H9 (cell line): ENCODE results near the gene C1QTNF6. TPM values are rescaled to one million over a fixed set of nuclear protein-coding genes. Genes with fewer than 3 reads are reported as not detected.

ENCODE experiments used
- DNase-seq: peaks from one replicate; pipeline ENCODE4 v3.0.0-alpha.2; 2017
- H2AFZ ChIP-seq: one replicate; pipeline ENCODE4 v1.6.1; 2013; ENCODE audit warnings: mild to moderate bottlenecking, low read length, control low read depth, moderate library complexity
- H2AK5ac ChIP-seq: 2 replicates; pipeline ENCODE4 v1.6.1; 2013; ENCODE audit warnings: low read length, control low read depth, mixed read lengths; ENCODE audit not compliant: insufficient read length
- H2BK120ac ChIP-seq: one replicate; pipeline ENCODE4 v1.6.1; 2013; ENCODE audit warnings: low read depth, mild to moderate bottlenecking, low read length, control low read depth, inconsistent platforms; ENCODE audit not compliant: poor library complexity, severe bottlenecking
- H2BK12ac ChIP-seq: 2 replicates; pipeline ENCODE4 v1.6.1; 2013; ENCODE audit warnings: low read length, control low read depth, mixed read lengths, low read depth; ENCODE audit not compliant: insufficient read length
- H2BK15ac ChIP-seq: 2 replicates; pipeline ENCODE4 v1.6.1; 2013; ENCODE audit warnings: low read depth, low read length, control low read depth
- H2BK20ac ChIP-seq: one replicate; pipeline ENCODE4 v1.6.1; 2013; ENCODE audit warnings: low read depth, mild to moderate bottlenecking, low read length, control low read depth, inconsistent platforms; ENCODE audit not compliant: poor library complexity, severe bottlenecking
- H2BK5ac ChIP-seq: 2 replicates; pipeline ENCODE4 v1.6.1; 2013; ENCODE audit warnings: low read length, control low read depth, mixed read lengths; ENCODE audit not compliant: insufficient read length
- H3K14ac ChIP-seq: 2 replicates; pipeline ENCODE4 v1.6.1; 2013; ENCODE audit warnings: low read length, control low read depth; ENCODE audit not compliant: insufficient read depth
- H3K18ac ChIP-seq: 2 replicates; pipeline ENCODE4 v1.6.1; 2013; ENCODE audit warnings: low read depth, mild to moderate bottlenecking, mixed read lengths, low read length, control low read depth; ENCODE audit not compliant: insufficient read length
- H3K23ac ChIP-seq: 2 replicates; pipeline ENCODE4 v1.6.1; 2013; ENCODE audit warnings: low read length, control low read depth, mixed read lengths, low read depth; ENCODE audit not compliant: insufficient read length
- H3K23me2 ChIP-seq: 2 replicates; pipeline ENCODE4 v1.6.1; 2013; ENCODE audit warnings: low read depth, mild to moderate bottlenecking, mixed read lengths, low read length, control low read depth; ENCODE audit not compliant: insufficient read length, poor library complexity, severe bottlenecking
- H3K27ac ChIP-seq: 2 replicates; pipeline ENCODE4 v1.5.1; 2013; ENCODE audit warnings: low read length, control low read depth, mixed read lengths, low read depth; ENCODE audit not compliant: insufficient read length
- H3K27me3 ChIP-seq: 2 replicates; pipeline ENCODE4 v1.6.1; 2013; ENCODE audit warnings: low read length, control low read depth, inconsistent platforms; ENCODE audit not compliant: insufficient read depth
- H3K4ac ChIP-seq: 2 replicates; pipeline ENCODE4 v1.6.1; 2013; ENCODE audit warnings: low read depth, mild to moderate bottlenecking, control low read depth, inconsistent platforms, low read length, moderate library complexity
- H3K4me1 ChIP-seq: 2 replicates; pipeline ENCODE4 v1.6.1; 2013; ENCODE audit warnings: low read length, control low read depth, inconsistent platforms; ENCODE audit not compliant: insufficient read depth
- H3K4me2 ChIP-seq: 2 replicates; pipeline ENCODE4 v1.6.1; 2013; ENCODE audit warnings: low read length, control low read depth, mixed read lengths; ENCODE audit not compliant: insufficient read length, insufficient read depth
- H3K56ac ChIP-seq: 2 replicates; pipeline ENCODE4 v1.6.1; 2013; ENCODE audit warnings: low read depth, mild to moderate bottlenecking, mixed read lengths, low read length, control low read depth; ENCODE audit not compliant: insufficient read length
- H3K79me1 ChIP-seq: 2 replicates; pipeline ENCODE4 v1.6.1; 2013; ENCODE audit warnings: low read depth, mild to moderate bottlenecking, moderate library complexity, low read length, control low read depth, inconsistent platforms; ENCODE audit not compliant: insufficient read depth, poor library complexity, severe bottlenecking
- H3K79me2 ChIP-seq: 2 replicates; pipeline ENCODE4 v1.6.1; 2013; ENCODE audit warnings: low read length, control low read depth, inconsistent platforms; ENCODE audit not compliant: insufficient read depth
- H3K9ac ChIP-seq: 2 replicates; pipeline ENCODE4 v1.6.1; 2013; ENCODE audit warnings: low read length, control low read depth, mixed read lengths; ENCODE audit not compliant: insufficient read length; ENCODE audit errors: extremely low read depth
- H3K9me3 ChIP-seq: one replicate; pipeline ENCODE4 v1.6.1; 2013; ENCODE audit warnings: low read depth, low read length, inconsistent platforms; ENCODE audit not compliant: control insufficient read depth
- H3T11ph ChIP-seq: one replicate; pipeline ENCODE4 v1.6.1; 2013; ENCODE audit warnings: mild to moderate bottlenecking, low read length, control low read depth, inconsistent platforms
- H4K20me1 ChIP-seq: one replicate; pipeline ENCODE4 v1.6.1; 2013; ENCODE audit not compliant: control insufficient read depth, insufficient read length, insufficient read depth
- H4K5ac ChIP-seq: 2 replicates; pipeline ENCODE4 v1.6.1; 2013; ENCODE audit warnings: low read depth, mild to moderate bottlenecking, mixed read lengths, low read length, control low read depth; ENCODE audit not compliant: insufficient read length
- H4K8ac ChIP-seq: replicated peaks from 2 replicates; pipeline ENCODE4 v1.6.1; 2013; ENCODE audit warnings: low read length, control low read depth, mixed read lengths, low read depth; ENCODE audit not compliant: insufficient read length
- H4K91ac ChIP-seq: 2 replicates; pipeline ENCODE4 v1.6.1; 2013; ENCODE audit warnings: low read depth, mild to moderate bottlenecking, moderate library complexity, mixed read lengths, low read length, control low read depth; ENCODE audit not compliant: insufficient read length
- H3K27ac Mint-ChIP-seq, 3 experiments: 2 replicates in 2 of 3; 3 replicates in 1 of 3; pipeline ENCODE4 v1.8.0; 2020 to 2021; ENCODE audit warnings: mixed read lengths in 3 of 3, mild to moderate bottlenecking in 1 of 3, moderate library complexity in 1 of 3
- H3K27me3 Mint-ChIP-seq: 2 replicates; pipeline ENCODE4 v1.8.0; 2021; ENCODE audit warnings: low read depth, mild to moderate bottlenecking, moderate library complexity, mixed read lengths
- H3K36me3 Mint-ChIP-seq, 3 experiments: 2 replicates in 2 of 3; 3 replicates in 1 of 3; pipeline ENCODE4 v1.8.0; 2020 to 2021; ENCODE audit warnings: low read depth in 3 of 3, mixed read lengths in 3 of 3; ENCODE audit not compliant: insufficient read depth in 1 of 3
- H3K4me1 Mint-ChIP-seq, 2 experiments: 2 replicates each; pipeline ENCODE4 v1.8.0; 2020; ENCODE audit warnings: mixed read lengths in 2 of 2
- H3K4me3 Mint-ChIP-seq, 2 experiments: 2 replicates in 1 of 2; 3 replicates in 1 of 2; pipeline ENCODE4 v1.8.0; 2020 to 2021; ENCODE audit warnings: mild to moderate bottlenecking in 2 of 2, mixed read lengths in 2 of 2, moderate library complexity in 1 of 2
- H3K9me3 Mint-ChIP-seq, 2 experiments: 2 replicates in 1 of 2; 3 replicates in 1 of 2; pipeline ENCODE4 v1.8.0; 2020; ENCODE audit warnings: mild to moderate bottlenecking in 2 of 2, mixed read lengths in 2 of 2, moderate library complexity in 1 of 2
- CTCF ChIP-seq: fragments of 200-600 bp; sonication (generic); conservative IDR thresholded peaks from 3 replicates; pipeline ENCODE4 v1.8.0; 2021; ENCODE audit warnings: antibody characterized with exemption, mild to moderate bottlenecking
- WGBS: extraction: QIAGEN DNeasy Blood & Tissue Kit; methylation state at CpG from one replicate; pipeline ENCODE4 v1.1.7; 2013; ENCODE audit warnings: missing lambda C conversion rate, low lambda C conversion rate, mixed read lengths; ENCODE audit not compliant: insufficient read length; ENCODE audit errors: extremely low coverage; 5-methylcytosine and 5-hydroxymethylcytosine counted together
- total RNA-seq: library from RNA; stranded (reverse); gene quantifications from 2 replicates; pipeline ENCODE4 v1.2.1, GENCODE V29; 2021

C1QTNF6 gene
- total RNA-seq, 1 experiment from 2014 or later = 5.0 TPM

- no peaks in the 10 kb centered on the region for H3K23me2 ChIP-seq
- H2AFZ ChIP-seq = no peak within 1 kb of the TSS
- H2BK5ac ChIP-seq = no peak within 1 kb of the TSS
- no peak within 1 kb of the TSS for H3K4ac ChIP-seq
- no peak for TF ChIP-seq CTCF
- no peak within 1 kb of the TSS for H3K14ac ChIP-seq
- no peak within 1 kb of the TSS for H2BK120ac ChIP-seq
- no peak within 1 kb of the TSS for H2AK5ac ChIP-seq
- Mint-ChIP-seq H3K36me3 (no peaks in the 10 kb centered on the region), H3K4me3 (peak within 1 kb of the TSS; percentile 38 to 74; a peak in 4 of 5 replicates), H3K4me1 (peaks cover 16 to 43% of the 10 kb centered on the region in 2 experiments), H3K27ac (no peak within 1 kb of the TSS), H3K27me3 (peaks cover 40% of the 10 kb centered on the region), H3K9me3 (no peaks in the 10 kb centered on the region)
- H3K18ac ChIP-seq = no peak within 1 kb of the TSS
- no peaks in the 10 kb centered on the region for H3K27me3 ChIP-seq
- H2BK12ac ChIP-seq = no peak within 1 kb of the TSS
- DNase-seq = peak; percentile 64
- H2BK15ac ChIP-seq = no peak within 1 kb of the TSS
- H3K4me2 ChIP-seq = peak within 1 kb of the TSS; percentile 51
- H4K20me1 ChIP-seq = no peaks in the 10 kb centered on the region
- no peak within 1 kb of the TSS for H4K8ac ChIP-seq
- no peaks in the 10 kb centered on the region for H3K79me1 ChIP-seq
- no peak within 1 kb of the TSS for H3K23ac ChIP-seq
- H3K4me1 ChIP-seq = no peaks in the 10 kb centered on the region
- H2BK20ac ChIP-seq = no peak within 1 kb of the TSS
- no peaks in the 10 kb centered on the region for H3K79me2 ChIP-seq
- no peak within 1 kb of the TSS for H4K91ac ChIP-seq
- H3K9ac ChIP-seq = no peak within 1 kb of the TSS
- H4K5ac ChIP-seq = no peak within 1 kb of the TSS
- WGBS = no CpG with 5 or more reads among the region's 23 CpGs
- H3K27ac ChIP-seq = no peak within 1 kb of the TSS
- H3T11ph ChIP-seq = no peak within 1 kb of the TSS
- no peak within 1 kb of the TSS for H3K56ac ChIP-seq
- no peaks in the 10 kb centered on the region for H3K9me3 ChIP-seq
These were observed 24.3 kb upstream of the C1QTNF6 start, which contains the start of gene SSTR3 for GRCh38 chr22:37212174-37212906. Gene SSTR3 (minus strand): TSS chr22:37212477. CDS start chr22:37207803, 4,674 bp downstream.
